ENCODE data around the gene MRPS24. TPM values are rescaled to one million over a fixed set of nuclear protein-coding genes. Genes with fewer than 3 reads are reported as not detected.
A peak's percentile ranks its signal among the peaks of the same experiment; 100 is the strongest.

MRPS24 gene
- total RNA-seq, 2 donors from 2014 or later, result 50.6 to 71.8 TPM

DNA sequence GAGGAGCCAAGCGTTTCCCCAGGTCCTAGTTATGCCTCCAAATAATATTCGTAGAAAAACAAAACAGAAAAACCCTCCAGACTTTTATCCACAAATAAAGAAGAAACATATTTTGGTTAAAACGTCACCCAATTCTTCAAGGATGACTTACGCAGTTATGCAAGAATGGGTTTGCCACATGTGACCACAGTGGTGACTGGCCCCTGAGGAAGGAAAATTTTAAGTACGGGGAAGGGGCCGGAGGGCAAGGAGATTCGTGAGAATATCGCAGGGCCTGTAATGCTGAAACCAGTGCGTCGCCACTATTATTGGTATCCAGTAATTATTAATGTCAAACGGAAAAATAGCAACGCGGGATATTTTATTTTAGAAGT, 537 bp upstream of the MRPS24 start:
- TF ChIP-seq, protein P1, sequence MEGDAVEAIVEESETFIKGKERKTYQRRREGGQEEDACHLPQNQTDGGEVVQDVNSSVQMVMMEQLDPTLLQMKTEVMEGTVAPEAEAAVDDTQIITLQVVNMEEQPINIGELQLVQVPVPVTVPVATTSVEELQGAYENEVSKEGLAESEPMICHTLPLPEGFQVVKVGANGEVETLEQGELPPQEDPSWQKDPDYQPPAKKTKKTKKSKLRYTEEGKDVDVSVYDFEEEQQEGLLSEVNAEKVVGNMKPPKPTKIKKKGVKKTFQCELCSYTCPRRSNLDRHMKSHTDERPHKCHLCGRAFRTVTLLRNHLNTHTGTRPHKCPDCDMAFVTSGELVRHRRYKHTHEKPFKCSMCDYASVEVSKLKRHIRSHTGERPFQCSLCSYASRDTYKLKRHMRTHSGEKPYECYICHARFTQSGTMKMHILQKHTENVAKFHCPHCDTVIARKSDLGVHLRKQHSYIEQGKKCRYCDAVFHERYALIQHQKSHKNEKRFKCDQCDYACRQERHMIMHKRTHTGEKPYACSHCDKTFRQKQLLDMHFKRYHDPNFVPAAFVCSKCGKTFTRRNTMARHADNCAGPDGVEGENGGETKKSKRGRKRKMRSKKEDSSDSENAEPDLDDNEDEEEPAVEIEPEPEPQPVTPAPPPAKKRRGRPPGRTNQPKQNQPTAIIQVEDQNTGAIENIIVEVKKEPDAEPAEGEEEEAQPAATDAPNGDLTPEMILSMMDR (IDR thresholded peaks at IDR 0.05), result no peak
- H3K27ac ChIP-seq, result peak overlapping the region; percentile 98 to 99
- ATAC-seq (ENCODE audit: insufficient number of reproducible peaks, low FRiP score, low read depth) (peak; percentile 80), DNase-seq (ENCODE audit: low spot score) (no peak)
- peak overlapping the region; percentile 83 for H3K4me3 ChIP-seq
- peaks cover 13 to 30% of the 10 kb centered on the region in 2 donors for H3K4me1 ChIP-seq (ENCODE audit: control insufficient read depth in 1 of 2, low read depth in 2 of 2)
- H3K9me3 ChIP-seq, result no peaks in the 10 kb centered on the region
- no peaks in the 10 kb centered on the region for H3K27me3 ChIP-seq (replicated peaks; ENCODE audit: insufficient read depth)
- peaks cover 7% of the 10 kb centered on the region for H3K36me3 ChIP-seq

DNA sequence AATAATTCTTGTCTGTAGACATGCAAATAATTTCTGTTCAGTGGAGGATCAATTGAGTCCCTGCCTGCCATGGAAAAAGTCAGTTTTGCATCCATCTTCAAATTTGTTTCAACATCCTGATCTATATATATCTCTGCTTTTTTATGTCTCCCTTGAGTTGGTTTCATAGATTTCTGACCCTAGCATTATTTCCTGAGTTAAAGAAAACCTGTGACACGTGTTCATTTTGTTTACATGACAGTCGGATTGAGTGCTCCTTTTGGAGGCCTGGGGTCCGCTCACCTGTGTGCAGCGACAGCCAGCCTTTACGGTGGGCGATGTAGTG, 674 bp downstream of the MRPS24 start:
- peaks cover 7% of the 10 kb centered on the region for H3K36me3 ChIP-seq
- H3K9me3 ChIP-seq, result no peaks in the 10 kb centered on the region
- H3K4me3 ChIP-seq, result peak overlapping the region; percentile 83
- TF ChIP-seq, protein P1 (IDR thresholded peaks at IDR 0.05), result no peak
- peaks cover 13 to 30% of the 10 kb centered on the region in 2 donors for H3K4me1 ChIP-seq (ENCODE audit: control insufficient read depth in 1 of 2, low read depth in 2 of 2)
- no peaks in the 10 kb centered on the region for H3K27me3 ChIP-seq (replicated peaks; ENCODE audit: insufficient read depth)
- ATAC-seq (ENCODE audit: insufficient number of reproducible peaks, low FRiP score, low read depth) (no peak), DNase-seq (ENCODE audit: low spot score) (no peak)
- peak overlapping the region; percentile 98 to 99 for H3K27ac ChIP-seq

DNA sequence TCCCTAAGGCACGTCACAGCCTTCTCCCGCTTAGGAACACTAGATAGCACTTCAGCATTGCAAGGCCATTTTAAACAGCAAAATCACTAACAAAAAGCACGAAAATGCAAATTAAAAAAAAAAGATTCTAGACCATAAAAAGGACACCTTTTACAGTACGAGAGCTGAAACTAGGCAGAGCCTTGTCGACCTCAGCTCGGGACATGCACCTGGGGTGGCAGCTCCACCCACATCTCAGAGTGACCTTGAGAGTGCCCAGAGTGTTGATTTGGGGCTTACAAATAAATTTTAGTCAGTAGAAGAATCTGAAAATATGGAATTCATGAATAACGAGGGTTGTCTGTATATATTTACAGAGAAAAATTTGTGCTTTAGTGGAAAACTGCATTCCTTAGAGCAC, 1.1 kb downstream of the MRPS24 start:
- ATAC-seq (ENCODE audit: insufficient number of reproducible peaks, low FRiP score, low read depth), result no peak
- H3K9me3 ChIP-seq, result no peaks in the 10 kb centered on the region
- H3K27me3 ChIP-seq (replicated peaks; ENCODE audit: insufficient read depth), result no peaks in the 10 kb centered on the region
- H3K36me3 ChIP-seq, result peaks cover 7% of the 10 kb centered on the region
- H3K4me1 ChIP-seq (ENCODE audit: control insufficient read depth in 1 of 2, low read depth in 2 of 2), result peaks cover 12 to 26% of the 10 kb centered on the region in 2 donors
- TF ChIP-seq, protein P1 (IDR thresholded peaks at IDR 0.05), result no peak
- H3K4me3 ChIP-seq, result peak overlapping the region; percentile 83
- H3K27ac ChIP-seq, result no peak overlapping the region
- DNase-seq (ENCODE audit: low spot score), result no peak

DNA sequence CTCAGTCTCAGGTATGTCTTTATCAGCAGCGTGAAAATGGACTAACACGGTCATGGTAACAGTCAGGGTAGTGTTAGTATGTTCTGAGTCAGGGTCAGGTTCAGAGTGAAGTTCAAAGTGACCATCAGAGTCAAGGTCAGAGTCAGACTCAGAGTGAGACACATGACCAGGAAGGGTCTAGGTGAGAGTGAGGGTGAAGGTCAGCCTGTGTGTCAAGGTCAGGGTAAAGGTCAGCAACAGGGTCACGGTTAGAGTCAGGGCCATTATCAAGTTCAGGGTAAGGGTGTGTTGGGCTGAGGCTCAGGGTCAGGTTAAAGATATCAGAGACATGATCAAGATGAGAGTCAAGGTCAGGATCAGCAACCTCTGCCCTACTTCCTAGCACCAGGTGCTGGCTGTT, 4.0 kb downstream of the MRPS24 start:
- DNase-seq (ENCODE audit: low spot score), result no peak
- H3K4me3 ChIP-seq, result no peak overlapping the region
- no peak overlapping the region for H3K27ac ChIP-seq
- no peak for ATAC-seq (ENCODE audit: insufficient number of reproducible peaks, low FRiP score, low read depth)
- H3K36me3 ChIP-seq, result peaks cover 7% of the 10 kb centered on the region
- H3K4me1 ChIP-seq (ENCODE audit: control insufficient read depth in 1 of 2, low read depth in 2 of 2), result peaks cover 7 to 11% of the 10 kb centered on the region in 2 donors
- TF ChIP-seq, protein P1 (IDR thresholded peaks at IDR 0.05), result no peak
- no peaks in the 10 kb centered on the region for H3K27me3 ChIP-seq (replicated peaks; ENCODE audit: insufficient read depth)
- H3K9me3 ChIP-seq, result no peaks in the 10 kb centered on the region

DNA sequence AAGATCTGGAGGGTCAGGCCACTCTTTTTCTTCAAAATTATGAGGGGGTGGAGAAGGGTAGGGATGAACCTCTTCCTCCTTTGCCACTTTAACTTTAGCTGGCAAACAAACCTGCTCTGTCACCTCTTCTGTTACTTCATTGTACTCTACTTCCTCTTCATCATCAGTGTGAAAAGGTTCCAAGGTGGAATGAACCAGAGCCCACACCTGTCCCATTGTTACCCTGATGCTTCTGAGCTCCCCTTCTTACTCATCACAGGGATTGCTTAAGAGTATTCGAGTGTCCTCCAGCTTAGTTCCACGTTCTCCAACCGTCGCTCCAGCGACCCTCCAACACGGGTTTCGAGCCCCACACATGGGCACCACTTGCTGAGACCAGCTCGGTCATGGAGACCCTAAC, 5.2 kb downstream of the MRPS24 start:
- Histone ChIP-seq H3K4me3 (no peak overlapping the region), H3K27me3 (replicated peaks; ENCODE audit: insufficient read depth) (no peaks in the 10 kb centered on the region), H3K4me1 (ENCODE audit: control insufficient read depth in 1 of 2, low read depth in 2 of 2) (peaks cover 6 to 11% of the 10 kb centered on the region in 2 donors), H3K27ac (no peak overlapping the region), H3K36me3 (peaks cover 7% of the 10 kb centered on the region), H3K9me3 (no peaks in the 10 kb centered on the region)
- TF ChIP-seq, protein P1 (IDR thresholded peaks at IDR 0.05), result no peak
- DNase-seq (ENCODE audit: low spot score) (no peak), ATAC-seq (ENCODE audit: insufficient number of reproducible peaks, low FRiP score, low read depth) (no peak)

Measured in thoracic aorta (tissue), 2 donors.